LNCAP (cell line): ENCODE results near the gene PIP4K2C.

ENCODE experiments used
- CTCF ChIP-seq: fragments of 450-650 bp; IDR thresholded peaks from 2 replicates; pipeline ENCODE4 v1.5.1; 2017; ENCODE audit warnings: mild to moderate bottlenecking

The PIP4K2C gene

GRCh38 chr12:57615637-57616036, 24.6 kb downstream of the PIP4K2C start:
- no peak for TF ChIP-seq CTCF

GRCh38 chr12:57616383-57617101, 25.6 kb downstream of the PIP4K2C start:
- TF ChIP-seq CTCF = no peak

- no peak for TF ChIP-seq CTCF
These were observed 26.9 kb downstream of the PIP4K2C start for GRCh38 chr12:57617942-57618341.

- TF ChIP-seq CTCF = no peak
These were observed 28.0 kb downstream of the PIP4K2C start for GRCh38 chr12:57618966-57619433.

- no peak for TF ChIP-seq CTCF
These were observed 28.6 kb downstream of the PIP4K2C start for GRCh38 chr12:57619434-57620244.

- TF ChIP-seq CTCF = no peak
These were observed 29.4 kb downstream of the PIP4K2C start for GRCh38 chr12:57620245-57620935.

GRCh38 chr12:57620936-57621496, 30.0 kb downstream of the PIP4K2C start:
- no peak for TF ChIP-seq CTCF
